Non-pigmented ciliary epithelial cell (primary cell): ENCODE measurements around the gene ZNF331.
A peak's percentile ranks its signal among the peaks of the same experiment; 100 is the strongest.
"Not testable (repeated sequence)": the region's sequence is repeated elsewhere in the genome, so short reads cannot be mapped to it uniquely, and the experiment has no call there.

Source experiments
- DNase-seq: peaks from one replicate; pipeline ENCODE4 v3.0.0-alpha.2; 2010; ENCODE audit warnings: low read depth

ZNF331 gene

GRCh38 chr19:53537521-53538377 lies at the start of gene ZNF331:
Gene ZNF331, plus strand, starts transcription at chr19:53538145. Its CDS starts 31,232 bp downstream, at chr19:53569377.
- DNase-seq, result no peak

DNA sequence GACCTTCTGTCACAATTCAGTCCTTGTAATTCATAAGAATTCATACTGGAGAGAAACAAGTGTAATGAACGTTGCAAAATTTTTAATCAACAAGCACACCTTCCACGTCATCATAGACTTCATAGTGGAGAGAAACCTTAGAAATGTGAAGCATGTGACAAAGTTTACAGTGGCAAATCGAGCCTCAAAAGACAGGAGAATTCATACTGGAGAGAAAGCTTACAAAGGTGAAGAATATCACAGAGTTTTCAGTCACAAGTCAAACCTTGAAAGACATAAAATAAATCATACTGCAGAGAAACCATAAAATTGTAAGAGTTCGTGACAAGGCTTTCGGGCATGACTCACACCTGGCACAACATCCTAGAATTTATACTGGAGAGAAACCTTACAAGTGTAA lies 45.8 kb upstream of the ZNF331 start:
- no peak for DNase-seq

- not testable (repeated sequence) for DNase-seq
Observed at GRCh38 chr19:53497311-53498023, 40.5 kb upstream of the ZNF331 start.

- not testable (repeated sequence) for DNase-seq
Observed at GRCh38 chr19:53498024-53498395, 39.9 kb upstream of the ZNF331 start.

GRCh38 chr19:53503151-53503550 lies 34.8 kb upstream of the ZNF331 start:
- not testable (repeated sequence) for DNase-seq

DNA sequence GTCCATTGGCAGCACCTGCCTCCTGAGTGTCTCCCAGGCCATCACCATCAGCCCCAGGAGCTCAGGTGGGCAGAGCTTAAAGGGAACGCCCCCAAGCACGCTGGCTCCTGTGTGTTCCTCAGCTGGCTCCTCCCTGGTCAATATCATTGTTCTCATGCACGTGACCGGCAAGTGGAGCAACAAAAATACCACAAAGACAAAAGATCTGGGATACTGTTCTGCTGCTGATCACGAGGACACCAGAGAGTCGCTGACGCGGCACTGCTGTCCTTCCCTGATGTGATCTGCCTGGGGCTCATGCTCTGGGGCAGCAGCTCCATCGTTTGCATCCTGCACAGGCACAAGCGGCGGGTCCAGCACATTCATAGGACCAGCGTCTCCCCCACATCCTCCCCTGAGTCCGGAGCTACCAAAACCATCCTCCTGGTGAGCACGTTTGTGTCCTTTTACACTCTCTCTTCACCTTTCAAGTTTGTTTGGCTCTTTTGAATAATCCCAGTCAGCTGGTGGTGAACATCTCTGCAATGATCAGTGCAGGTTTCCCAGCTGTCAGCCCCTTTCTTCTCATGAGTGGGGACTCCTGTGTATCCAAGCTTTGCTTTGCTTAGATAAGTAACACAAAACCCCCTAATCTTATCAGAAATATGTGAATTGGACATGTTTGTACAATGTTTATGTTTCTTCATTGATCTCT lies 34.1 kb upstream of the ZNF331 start:
- not testable (repeated sequence) for DNase-seq

GRCh38 chr19:53504365-53504703 lies 33.6 kb upstream of the ZNF331 start:
- DNase-seq, result not testable (repeated sequence)

GRCh38 chr19:53504885-53505284 lies 33.1 kb upstream of the ZNF331 start:
- DNase-seq, result no peak

DNA sequence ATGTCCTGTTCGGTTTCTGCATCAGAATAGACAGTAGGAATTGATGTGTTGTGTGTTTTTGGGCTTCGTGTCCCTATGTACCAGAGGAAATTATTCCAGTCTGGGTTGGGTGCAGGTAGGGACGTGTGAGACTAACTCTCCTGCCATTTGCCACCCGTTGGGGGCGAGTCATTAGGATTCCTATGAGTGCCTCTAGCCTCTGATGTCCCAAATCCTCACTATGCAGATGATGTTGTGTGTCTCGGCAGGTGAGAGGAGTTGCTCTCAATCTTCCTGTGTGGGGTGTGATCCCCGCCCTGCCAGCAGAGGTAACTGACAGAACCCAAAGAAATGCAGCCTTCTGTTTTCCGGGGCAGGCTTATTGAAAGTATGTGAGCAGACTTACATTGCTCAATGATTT lies 31.2 kb upstream of the ZNF331 start:
- DNase-seq, result no peak

DNA sequence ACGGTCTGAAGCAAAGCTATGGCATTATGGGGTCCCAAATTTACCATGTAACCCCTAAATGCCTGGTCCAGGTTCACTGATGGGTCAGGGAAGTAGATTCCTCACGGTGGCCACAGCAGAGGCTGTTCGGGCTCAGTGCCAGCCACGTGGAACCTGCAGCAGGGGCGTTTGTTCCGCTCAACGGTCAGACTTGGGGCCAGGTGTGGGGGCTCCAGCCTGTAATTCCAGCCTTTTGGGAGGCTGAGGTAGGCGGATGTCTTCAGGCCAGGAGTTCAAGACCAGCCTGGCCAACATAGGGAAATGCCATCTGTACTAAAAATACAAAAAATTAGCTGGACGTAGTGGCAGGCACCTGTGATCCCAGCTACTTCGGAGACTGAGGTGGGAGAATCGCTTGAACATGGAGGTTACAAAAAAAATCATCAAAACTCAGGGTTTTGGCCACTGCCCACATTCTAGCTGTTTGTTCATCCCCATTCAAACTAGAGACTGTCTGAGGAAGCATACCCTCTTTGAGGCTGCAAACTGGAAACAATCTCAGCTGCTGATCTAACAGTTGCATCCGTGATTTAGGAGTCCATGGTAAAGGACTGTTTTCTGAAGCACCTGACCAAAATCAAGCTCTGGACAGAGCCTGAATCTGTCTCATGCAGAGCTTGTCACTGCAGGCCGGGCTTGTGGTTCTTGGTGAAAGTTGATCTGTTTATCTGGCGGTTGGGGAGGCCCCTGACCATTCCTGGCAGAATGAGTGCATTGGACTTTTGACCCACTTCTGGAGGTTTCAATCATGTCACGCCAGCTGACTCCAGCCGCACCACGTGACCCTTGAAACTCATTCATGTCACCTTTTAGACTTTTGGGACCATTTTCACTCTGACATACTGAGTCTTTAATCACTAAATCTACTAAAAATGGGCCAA lies 30.2 kb upstream of the ZNF331 start:
- no peak for DNase-seq

DNA sequence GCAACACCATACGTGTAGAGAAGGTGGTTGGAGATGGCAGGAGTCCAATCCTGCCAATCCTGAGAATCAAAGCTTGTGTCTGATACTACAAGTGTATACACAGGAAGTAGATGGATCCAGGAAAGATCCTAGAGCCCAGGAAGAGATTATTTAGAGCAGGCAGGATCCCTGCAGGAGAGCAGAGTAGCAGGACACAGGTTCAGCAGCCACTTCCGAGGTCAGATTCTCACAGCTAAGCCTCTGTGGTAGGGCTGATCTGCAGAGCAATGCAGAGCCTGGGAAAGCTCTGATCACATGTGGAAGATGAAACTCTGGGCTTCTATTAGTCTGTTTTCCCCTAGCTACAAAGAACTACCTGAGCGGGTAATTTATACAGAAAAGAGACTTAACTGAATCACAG lies 28.5 kb upstream of the ZNF331 start:
- DNase-seq, result no peak

DNA sequence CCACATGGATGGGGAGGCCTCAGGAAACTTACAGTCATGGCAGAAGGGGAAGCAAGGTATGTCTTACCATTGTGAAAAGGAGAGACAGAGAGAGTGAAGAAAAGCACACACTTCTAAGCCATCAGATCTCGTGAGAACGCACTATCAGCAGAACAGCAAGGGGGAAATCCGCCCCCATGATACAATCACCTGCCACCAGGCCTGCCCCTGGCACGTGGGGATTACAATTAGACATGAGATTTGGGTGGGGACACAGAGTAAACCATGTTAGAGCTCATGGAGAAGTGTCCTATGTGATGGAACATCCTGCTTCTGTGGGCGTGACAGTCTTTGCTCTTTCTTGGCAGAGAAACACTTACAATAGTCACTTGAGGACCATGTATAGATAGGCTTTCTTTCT lies 28.1 kb upstream of the ZNF331 start:
- no peak for DNase-seq

GRCh38 chr19:53511357-53511756 lies 26.6 kb upstream of the ZNF331 start:
- no peak for DNase-seq

DNA sequence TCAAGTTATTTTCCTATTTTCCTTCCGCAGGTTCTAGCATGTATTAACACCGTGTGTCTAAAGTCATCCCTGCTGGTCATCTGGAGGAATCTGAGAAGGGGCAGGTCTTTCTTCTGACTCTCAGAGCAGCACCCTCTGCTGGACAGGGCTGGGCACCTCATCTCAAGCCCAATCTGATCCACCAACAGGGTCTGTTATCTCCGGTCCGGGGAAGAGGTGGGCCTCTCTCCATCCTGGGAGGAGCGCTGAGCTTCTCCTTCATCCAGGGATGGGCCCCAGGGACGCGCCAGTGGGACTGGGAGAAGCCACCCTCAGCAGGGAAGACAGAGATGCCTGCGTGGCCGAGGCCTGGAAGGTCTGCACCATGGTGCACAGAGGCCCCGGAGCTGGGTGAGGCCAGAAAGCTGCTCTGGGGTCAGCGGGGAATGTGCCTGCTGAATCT lies 26.0 kb upstream of the ZNF331 start:
- DNase-seq, result peak; percentile 30

DNA sequence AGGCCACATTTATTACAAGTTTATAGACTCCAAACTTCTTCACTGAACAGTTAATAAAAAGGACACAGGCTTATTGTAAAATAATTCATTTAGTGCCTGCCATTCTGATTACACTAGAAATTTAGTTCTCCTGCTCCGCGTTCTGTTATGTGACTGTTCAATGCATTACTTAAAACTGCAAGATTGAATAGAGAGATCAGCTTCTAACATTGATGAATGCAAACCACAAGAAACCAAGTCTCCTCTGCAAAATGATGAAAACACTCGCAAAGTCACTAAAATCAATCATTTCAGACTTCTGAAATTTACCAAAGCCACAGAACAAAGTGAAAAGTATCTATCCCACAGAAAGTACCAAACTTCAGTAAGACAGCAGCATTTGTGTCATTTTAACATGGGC lies 22.9 kb upstream of the ZNF331 start:
- DNase-seq, result not testable (repeated sequence)

GRCh38 chr19:53517114-53517741 lies 20.7 kb upstream of the ZNF331 start:
- no peak for DNase-seq

DNA sequence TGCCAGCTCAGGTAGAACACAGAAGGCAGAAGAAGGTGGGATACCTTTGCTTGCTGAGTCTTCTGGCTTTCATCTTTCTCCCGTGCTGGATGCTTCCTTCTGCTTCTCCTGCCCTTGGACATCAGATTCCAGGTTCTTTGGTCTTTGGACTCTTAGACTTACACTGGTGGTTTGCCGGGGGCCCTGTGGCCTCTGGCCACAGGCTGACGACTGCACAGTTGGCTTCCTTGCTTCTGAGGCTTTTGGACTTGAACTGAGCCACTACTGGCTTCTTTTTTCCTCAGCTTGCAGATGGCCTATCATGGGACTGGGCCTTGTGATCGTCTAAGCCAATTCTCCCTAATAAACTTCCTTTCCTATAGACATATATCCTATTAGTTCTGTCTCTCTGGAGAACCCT lies 19.8 kb upstream of the ZNF331 start:
- DNase-seq, result no peak

DNA sequence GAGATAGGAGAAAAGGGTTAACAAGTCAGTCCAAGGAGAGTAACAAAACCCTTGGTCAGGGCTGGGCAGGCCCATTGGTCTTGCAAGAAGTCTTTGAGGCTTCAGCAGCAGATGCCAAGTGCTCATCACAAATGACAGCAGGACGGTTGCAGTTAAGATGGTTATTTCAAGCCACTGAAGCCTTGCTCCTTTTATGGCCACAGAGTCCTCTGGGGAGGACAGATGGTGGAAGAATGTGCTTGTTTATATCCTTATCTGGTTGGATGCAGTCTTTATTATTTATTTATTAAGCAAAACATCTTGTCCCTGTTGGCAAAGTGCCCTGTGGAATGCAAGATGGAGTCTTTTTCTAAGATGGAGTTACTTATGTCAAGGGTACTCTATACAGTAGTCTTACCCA lies 19.2 kb upstream of the ZNF331 start:
- no peak for DNase-seq

DNA sequence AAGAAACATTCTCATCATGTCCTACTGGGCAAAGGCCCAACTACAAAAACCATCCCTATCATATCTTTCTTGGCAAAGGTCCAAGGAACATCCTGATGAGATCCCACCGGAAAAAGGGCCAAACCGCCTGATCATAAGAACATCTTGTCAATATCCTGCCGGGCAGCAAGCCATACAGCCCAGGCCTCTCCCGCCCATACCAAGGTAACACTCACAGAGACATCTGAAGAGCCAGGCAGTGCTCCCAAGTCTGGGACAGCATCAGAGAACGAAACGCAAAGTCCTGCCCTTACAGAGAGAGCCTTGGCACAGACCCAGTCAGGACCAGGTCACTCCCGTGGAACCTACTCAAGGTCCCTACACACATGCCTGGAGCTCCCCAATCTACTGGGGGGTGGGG lies 18.5 kb upstream of the ZNF331 start:
- no peak for DNase-seq

DNA sequence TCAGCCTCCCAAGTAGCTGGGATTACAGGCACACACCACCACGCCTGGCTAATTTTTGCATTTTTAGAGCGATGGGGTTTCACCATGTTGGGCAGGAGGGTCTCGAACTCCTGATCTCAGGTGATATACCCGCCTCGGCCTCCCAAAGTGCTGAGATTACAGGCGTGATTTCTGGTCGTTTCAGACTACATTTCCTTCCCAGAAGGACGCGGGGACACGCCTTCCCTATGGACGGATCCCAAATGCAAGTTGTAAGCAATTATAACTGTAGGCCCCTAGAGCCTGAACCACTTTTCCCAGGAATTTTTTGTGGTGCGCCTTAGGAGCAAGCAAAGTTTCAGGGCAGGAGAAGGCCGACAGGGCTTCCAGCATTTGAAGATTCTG lies 17.8 kb upstream of the ZNF331 start:
- no peak for DNase-seq
